Stimulated activated CD8-positive, alpha-beta memory T cell treated with anti-CD3 and anti-CD28 coated beads, Interleukin-4, amount 100 ng/mL, for 1 hour (primary cell): ENCODE results near the gene SGSH.
"Not testable (repeated sequence)": the region's sequence is repeated elsewhere in the genome, so short reads cannot be mapped to it uniquely, and the experiment has no call there.

ENCODE experiments used
- DNase-seq, 2 donors: peaks; one replicate each; pipeline ENCODE4 v3.0.0-alpha.2; 2020; ENCODE audit warnings: low read depth in 2 of 2, low spot score in 1 of 2

SGSH gene

GRCh38 chr17:80220054-80220735, at the start of gene SGSH, which contains the start of gene SLC26A11:
Gene SGSH, minus strand, starts transcription at chr17:80220333. Its CDS starts 20 bp downstream, at chr17:80220313.
Gene SLC26A11, plus strand, starts transcription at chr17:80220427. Its CDS starts 1,134 bp downstream, at chr17:80221561.
- DNase-seq, result peak; percentile 35 to 42

- no peak for DNase-seq
These were observed 49.3 kb upstream of the SGSH start for GRCh38 chr17:80269405-80269807.

- no peak for DNase-seq
These were observed 48.3 kb upstream of the SGSH start for GRCh38 chr17:80268427-80268826.

- no peak for DNase-seq
These were observed 47.3 kb upstream of the SGSH start for GRCh38 chr17:80267391-80267790.

GRCh38 chr17:80265205-80266068, 45.3 kb upstream of the SGSH start:
- DNase-seq, result no peak

- DNase-seq, result no peak
These were observed 44.3 kb upstream of the SGSH start for GRCh38 chr17:80264205-80265075.

- DNase-seq, result peak; percentile 53 to 82
These were observed 43.4 kb upstream of the SGSH start for GRCh38 chr17:80263253-80264204.

- DNase-seq, result no peak
These were observed 42.7 kb upstream of the SGSH start for GRCh38 chr17:80262775-80263244.

- no peak for DNase-seq
These were observed 42.2 kb upstream of the SGSH start for GRCh38 chr17:80262291-80262690.

- no peak for DNase-seq
These were observed 41.8 kb upstream of the SGSH start for GRCh38 chr17:80261895-80262279.

- DNase-seq, result no peak
These were observed 41.2 kb upstream of the SGSH start for GRCh38 chr17:80261159-80261894.

- DNase-seq, result no peak
These were observed 40.6 kb upstream of the SGSH start, which contains the start of gene RNF213 for GRCh38 chr17:80260791-80261158. Gene RNF213, plus strand, starts transcription at chr17:80260852. Its CDS starts 2,830 bp downstream, at chr17:80263682.

- DNase-seq, result peak; percentile 40 to 63
These were observed 40.0 kb upstream of the SGSH start for GRCh38 chr17:80260069-80260535.

GRCh38 chr17:80259457-80260068, 39.4 kb upstream of the SGSH start:
- no peak for DNase-seq

- not testable (repeated sequence) for DNase-seq
These were observed 38.2 kb upstream of the SGSH start for GRCh38 chr17:80258296-80258695.

GRCh38 chr17:80257716-80258213, 37.6 kb upstream of the SGSH start:
- DNase-seq, result no peak

GRCh38 chr17:80256034-80256350, 35.9 kb upstream of the SGSH start:
- DNase-seq, result no peak

GRCh38 chr17:80254396-80255251, 34.5 kb upstream of the SGSH start:
- no peak for DNase-seq
